8988T (cell line): Measurements from ENCODE around the gene WNK2.
"Not testable (repeated sequence)": the region's sequence is repeated elsewhere in the genome, so short reads cannot be mapped to it uniquely, and the experiment has no call there.

Experiments
- DNase-seq: peaks from one replicate; pipeline ENCODE4 v3.0.0; 2011

The WNK2 gene

GRCh38 chr9:93244101-93244500, 60.2 kb downstream of the WNK2 start:
- no peak for DNase-seq

DNA sequence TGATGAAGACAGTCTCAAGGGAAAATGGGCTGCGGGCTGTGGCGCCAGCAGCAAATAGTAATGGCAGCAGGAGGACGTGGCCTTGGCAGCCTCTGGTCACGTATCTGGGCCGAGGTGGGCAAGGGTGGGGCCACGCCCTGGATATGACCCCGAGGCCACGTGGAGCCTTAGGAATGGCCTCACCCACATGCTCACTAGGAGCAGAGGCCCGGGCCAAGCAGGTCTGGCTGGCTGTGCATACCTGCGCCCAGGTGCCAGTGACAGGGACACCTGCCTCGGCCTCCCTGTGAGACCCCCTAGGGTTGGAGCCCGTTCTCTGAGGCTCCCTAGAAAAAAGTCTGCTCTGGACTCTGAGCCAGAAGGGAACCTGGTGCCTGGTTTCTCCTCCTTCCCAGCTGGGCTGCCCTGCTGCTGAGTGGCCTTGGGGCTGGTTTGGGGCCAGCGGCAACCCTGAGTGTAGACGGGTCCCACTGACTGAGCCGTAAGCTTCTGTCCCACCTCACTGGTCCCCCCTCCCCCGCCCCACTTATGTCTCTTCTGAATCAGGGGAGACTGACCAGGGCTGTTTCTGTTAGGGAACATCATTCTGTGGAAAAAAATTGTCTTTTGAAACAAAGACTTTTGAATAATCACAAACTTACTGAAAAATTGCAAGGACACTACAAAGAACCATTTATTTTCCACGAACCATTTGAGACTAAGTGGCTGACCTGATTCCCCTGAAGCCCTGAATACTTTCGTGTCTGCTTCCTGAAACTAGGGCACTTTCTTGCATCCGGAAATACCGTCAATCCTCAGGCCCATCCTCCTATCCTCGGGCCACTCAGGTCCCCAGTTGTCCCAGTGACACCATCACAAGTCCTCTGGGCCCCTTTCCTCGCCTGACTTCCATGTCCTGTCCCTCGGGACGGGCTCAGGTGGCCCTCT, 60.8 kb downstream of the WNK2 start:
- DNase-seq = no peak

GRCh38 chr9:93245437-93245970, 61.6 kb downstream of the WNK2 start:
- no peak for DNase-seq

GRCh38 chr9:93246111-93246510, 62.2 kb downstream of the WNK2 start:
- DNase-seq = no peak

GRCh38 chr9:93246526-93246925, 62.6 kb downstream of the WNK2 start:
- DNase-seq = no peak

DNA sequence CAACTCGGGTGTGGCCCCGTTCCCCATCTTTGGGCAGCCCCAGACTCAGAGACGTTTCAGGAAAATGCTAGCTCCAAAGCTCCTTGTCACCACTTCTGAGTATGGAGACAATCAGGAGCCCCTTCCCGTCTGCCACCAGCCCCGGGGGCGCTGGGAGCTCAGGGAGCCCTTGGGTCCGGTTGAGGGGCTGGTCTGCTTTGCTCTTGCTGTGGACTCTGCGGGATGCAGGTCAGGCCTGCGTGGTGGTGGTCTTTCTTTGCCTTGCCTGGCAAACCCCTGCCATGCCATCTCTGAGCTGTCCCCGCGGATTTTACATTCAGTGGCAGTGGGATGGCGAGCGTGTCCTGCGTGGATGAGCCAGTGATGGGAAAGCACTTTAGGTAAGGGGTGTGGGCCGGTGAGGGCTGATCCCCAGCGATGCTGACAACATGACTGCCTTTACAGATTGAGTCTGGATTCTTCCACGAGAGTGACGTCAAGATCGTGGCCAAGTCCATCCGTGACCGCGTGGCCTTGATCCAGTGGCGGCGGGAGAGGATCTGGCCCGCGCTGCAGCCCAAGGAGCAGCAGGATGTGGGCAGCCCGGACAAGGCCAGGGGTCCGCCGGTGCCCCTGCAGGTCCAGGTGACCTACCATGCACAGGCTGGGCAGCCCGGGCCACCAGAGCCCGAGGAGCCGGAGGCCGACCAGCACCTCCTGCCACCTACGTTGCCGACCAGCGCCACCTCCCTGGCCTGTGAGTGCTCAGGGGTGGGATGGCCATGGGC, 63.3 kb downstream of the WNK2 start:
- no peak for DNase-seq

DNA sequence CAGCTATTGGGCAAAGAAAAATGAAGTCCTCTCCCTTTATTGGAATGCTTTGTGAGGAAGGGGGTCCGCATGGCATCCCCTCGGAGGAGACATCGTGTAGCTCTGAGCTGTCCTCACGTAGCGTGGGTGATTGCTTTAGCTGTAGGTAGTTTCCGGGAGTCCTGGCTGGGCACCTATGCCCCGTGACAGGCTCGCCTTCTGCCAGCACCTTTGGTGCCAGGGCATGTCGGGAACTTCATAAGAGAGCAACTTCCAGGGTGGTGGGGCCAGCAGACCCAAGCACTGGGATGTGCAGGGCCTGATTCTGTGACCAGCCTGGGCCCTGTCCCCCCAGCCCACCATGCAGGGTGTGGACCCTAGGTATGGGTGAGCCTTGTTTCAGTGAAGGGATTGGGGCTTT, 64.0 kb downstream of the WNK2 start:
- no peak for DNase-seq

GRCh38 chr9:93248386-93249040, 64.6 kb downstream of the WNK2 start:
- DNase-seq = no peak

DNA sequence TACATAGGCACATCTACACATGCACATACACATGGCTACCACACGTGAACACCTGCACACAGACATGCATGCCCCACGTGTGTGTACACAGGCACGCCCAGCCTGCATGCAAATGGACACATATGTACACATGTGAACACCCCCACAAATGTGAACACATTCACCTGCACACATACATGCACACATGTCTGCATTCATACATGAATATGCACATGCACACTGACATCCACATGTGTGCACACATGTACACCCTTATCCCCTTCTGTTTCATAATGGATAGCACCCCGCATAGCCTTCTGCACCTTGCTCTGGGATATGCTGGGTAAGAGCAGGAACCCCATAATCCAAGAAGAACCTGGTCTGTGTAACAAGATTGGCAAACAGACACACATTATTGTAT, 66.2 kb downstream of the WNK2 start:
- DNase-seq = no peak

- not testable (repeated sequence) for DNase-seq
Observed at GRCh38 chr9:93251309-93251708, 67.4 kb downstream of the WNK2 start.

- no peak for DNase-seq
Observed at GRCh38 chr9:93252116-93252780, 68.3 kb downstream of the WNK2 start.

DNA sequence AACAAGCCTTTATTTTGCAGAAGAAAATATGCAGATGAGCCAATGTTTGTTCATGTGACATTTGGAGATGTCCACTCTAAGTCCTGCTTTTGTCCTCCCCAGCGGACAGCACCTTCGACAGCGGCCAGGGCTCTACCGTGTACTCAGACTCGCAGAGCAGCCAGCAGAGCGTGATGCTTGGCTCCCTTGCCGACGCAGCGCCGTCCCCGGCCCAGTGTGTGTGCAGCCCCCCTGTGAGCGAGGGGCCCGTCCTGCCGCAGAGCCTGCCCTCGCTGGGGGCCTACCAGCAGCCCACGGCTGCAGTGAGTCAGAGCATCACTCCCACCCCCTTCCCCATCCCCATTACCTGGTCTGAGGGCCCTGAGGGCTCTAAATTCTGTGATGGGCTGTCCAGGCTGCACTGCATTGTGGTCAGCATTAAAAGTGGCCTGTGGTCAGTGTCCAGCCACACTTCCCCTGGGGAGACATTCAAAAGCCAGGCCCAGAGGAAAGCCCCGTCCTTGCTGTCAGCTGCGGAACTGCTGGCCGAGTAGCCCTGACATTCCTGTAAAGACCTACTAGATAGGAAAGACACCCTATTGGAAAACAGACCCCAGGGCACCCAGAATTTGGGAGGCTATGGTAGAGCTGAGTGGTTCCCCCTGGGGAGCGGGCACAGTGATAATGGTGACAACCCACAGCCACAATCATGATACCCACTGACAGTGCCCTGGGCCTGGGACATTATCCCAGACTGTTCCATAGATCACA, 69.0 kb downstream of the WNK2 start:
- DNase-seq = no peak

DNA sequence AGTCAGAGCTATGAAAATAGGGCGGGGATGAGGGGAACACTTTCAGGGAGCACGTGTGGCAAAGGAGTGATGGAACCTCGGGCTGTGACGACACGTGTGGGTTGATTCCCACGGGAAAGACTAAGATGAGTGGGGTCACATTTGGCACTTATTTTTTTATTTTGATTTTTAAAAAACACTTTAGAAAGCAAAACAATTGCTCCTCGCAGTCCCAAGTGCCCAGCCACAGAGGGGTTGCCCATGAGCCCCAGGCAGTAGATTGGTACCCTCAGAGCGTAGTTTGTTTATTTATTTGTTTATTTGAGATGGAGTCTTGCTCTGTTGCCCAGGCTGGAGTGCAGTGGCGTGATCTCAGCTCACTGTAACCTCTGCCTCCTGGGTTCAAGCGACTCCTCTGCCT, 69.7 kb downstream of the WNK2 start:
- DNase-seq = no peak

DNA sequence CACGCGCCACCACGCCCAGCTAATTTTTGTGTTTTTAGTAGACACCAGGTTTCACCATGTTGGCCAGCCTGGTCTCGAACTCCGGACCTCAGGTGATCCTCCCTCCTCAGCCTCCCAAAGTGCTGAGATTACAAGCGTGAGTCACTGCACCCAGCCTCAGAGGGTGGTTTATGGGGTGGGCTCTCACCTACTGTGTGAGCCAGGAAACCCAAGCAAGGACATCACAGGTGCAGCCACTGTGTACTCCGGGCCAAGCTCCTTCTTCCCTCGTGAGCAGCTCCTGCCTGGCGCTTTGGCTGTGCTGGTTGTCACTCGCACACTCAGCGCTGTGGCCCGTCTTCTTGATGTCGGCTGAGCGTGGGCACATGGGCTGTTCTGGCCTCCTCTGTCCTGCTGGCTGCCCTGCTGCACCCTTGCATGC, 70.1 kb downstream of the WNK2 start:
- DNase-seq = no peak

DNA sequence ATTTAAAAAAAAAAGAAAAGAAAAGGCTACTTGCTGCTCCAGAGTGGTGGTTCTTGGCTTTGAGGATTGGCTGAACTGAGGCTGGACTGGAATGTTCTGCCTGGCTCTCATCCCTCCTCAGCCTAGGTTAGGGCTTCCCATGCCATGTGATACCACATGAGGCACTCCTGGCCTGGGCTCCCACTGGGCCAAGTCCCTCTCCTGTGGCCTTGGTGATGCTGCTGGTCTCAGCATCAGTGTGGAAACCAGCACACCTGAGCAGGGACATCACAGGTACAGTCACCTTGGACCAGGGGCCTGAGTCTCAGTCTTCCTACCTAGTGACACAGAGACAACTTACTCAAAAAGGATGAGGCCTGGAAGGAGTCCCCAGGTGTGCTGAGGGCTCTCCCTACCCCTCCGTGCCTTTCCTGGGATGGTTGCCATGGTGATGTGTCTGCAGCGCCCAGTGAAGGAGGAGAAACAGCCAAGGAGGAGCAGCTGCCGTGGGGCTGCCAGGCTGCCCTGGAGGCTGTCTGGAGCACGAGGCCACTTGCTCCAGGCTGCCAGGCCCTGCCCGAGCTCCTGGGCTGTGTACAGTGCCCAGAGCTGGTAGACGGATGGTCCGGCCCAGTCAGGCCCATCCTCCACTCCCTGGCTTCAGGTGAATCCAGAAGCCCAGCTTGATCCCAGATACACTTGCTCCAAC, 71.0 kb downstream of the WNK2 start:
- no peak for DNase-seq

- no peak for DNase-seq
Observed at GRCh38 chr9:93255494-93255867, 71.5 kb downstream of the WNK2 start.

- DNase-seq = peak; percentile 4
Observed at GRCh38 chr9:93255994-93256877, 72.3 kb downstream of the WNK2 start.

- peak; percentile 24 for DNase-seq
Observed at GRCh38 chr9:93256878-93257807, 73.2 kb downstream of the WNK2 start.

GRCh38 chr9:93257808-93258331, 73.9 kb downstream of the WNK2 start:
- peak; percentile 46 for DNase-seq
